Skeletal muscle satellite cell (primary cell): ENCODE results near the gene NAV1.
"Not testable (repeated sequence)": the region's sequence is repeated elsewhere in the genome, so short reads cannot be mapped to it uniquely, and the experiment has no call there.

Experiments
- H3K27me3 ChIP-seq: 2 replicates; pipeline ENCODE4 v1.7.0; 2013; ENCODE audit warnings: low read length; ENCODE audit not compliant: control insufficient read depth, insufficient read depth
- H3K36me3 ChIP-seq: 2 replicates; pipeline ENCODE4 v1.7.0; 2013; ENCODE audit warnings: mild to moderate bottlenecking, control low read depth, low read length; ENCODE audit not compliant: insufficient read depth
- H3K4me1 ChIP-seq: 2 replicates; pipeline ENCODE4 v1.7.0; 2013; ENCODE audit warnings: low read length; ENCODE audit not compliant: control insufficient read depth, insufficient read depth
- H3K4me2 ChIP-seq: 2 replicates; pipeline ENCODE4 v1.7.0; 2013; ENCODE audit warnings: mild to moderate bottlenecking, low read length
- H3K4me3 ChIP-seq: 2 replicates; pipeline ENCODE4 v1.7.0; 2013; ENCODE audit warnings: low read length
- H3K9ac ChIP-seq: 2 replicates; pipeline ENCODE4 v1.7.0; 2013; ENCODE audit warnings: mild to moderate bottlenecking, low read depth, low read length, moderate library complexity
- H3K9me3 ChIP-seq: replicated peaks from 2 replicates; pipeline ENCODE4 v1.7.0; 2013; ENCODE audit warnings: mild to moderate bottlenecking, control low read depth, low read length

NAV1 gene

DNA sequence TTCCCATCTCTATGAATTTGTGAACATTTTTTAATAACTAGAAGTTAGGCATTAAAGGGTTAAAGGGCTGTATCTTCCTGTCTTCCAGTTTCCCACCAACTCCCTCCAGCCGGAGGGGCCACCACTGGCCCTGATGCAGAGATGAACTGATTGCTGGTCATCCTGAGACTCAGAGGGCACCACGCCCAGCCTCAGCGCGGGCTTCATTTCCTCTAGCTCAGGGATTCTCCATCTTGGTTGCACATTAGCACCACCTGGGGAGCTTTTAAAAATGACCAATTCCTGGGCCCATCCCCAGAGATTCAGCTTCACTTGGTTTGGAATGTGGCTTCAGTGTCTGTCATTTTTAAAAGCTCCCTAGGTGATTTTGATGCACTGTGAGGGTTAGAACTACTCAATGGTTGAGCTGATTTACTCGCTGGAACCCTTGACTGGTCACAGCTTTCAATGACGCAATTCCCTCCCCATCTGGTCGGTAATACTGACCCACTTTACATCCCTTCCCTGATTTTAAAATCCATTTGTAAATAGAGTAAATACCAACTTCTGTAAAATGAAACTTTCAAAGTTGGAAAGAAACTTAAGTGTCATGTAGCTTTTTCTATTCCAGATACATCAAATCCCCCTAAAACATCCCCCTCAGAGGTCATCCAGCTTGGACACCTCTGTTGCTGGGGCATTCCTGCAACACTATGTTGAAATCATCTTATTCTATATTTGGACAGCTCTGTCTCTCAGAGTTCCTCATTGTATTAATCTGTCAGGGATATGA lies 5.1 kb downstream of the NAV1 start:
- peak overlapping the region; percentile 89 for H3K4me2 ChIP-seq
- H3K9me3 ChIP-seq, result no peaks in the 10 kb centered on the region
- peak overlapping the region; percentile 37 for H3K4me3 ChIP-seq
- peaks cover 52% of the 10 kb centered on the region for H3K4me1 ChIP-seq
- H3K9ac ChIP-seq, result peak overlapping the region; percentile 19
- H3K27me3 ChIP-seq, result no peaks in the 10 kb centered on the region
- no peaks in the 10 kb centered on the region for H3K36me3 ChIP-seq

DNA sequence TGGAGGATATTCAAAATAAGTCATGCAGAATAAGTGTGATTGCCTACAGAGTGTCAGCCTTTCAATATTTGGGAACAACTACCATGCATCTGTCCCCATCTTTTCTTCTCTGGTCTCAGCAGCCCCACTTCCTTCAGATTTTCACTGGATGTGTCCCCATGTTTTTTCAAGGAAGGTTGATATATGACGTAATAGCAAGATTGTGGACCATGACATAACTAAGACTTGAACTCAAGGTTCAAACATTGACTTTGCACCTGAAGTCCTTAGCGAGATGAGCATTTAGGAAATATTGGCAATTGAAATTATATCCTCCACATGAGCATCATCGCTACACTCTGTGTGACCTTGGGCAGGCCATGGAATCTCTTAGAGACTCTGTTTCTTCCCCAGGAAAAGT lies 5.8 kb downstream of the NAV1 start:
- no peak overlapping the region for H3K4me2 ChIP-seq
- no peaks in the 10 kb centered on the region for H3K9me3 ChIP-seq
- no peak overlapping the region for H3K4me3 ChIP-seq
- no peaks in the 10 kb centered on the region for H3K36me3 ChIP-seq
- no peak overlapping the region for H3K9ac ChIP-seq
- peaks cover 52% of the 10 kb centered on the region for H3K4me1 ChIP-seq
- H3K27me3 ChIP-seq, result no peaks in the 10 kb centered on the region

- no peaks in the 10 kb centered on the region for H3K27me3 ChIP-seq
- H3K4me3 ChIP-seq, result no peak overlapping the region
- H3K9me3 ChIP-seq, result no peaks in the 10 kb centered on the region
- no peaks in the 10 kb centered on the region for H3K36me3 ChIP-seq
- peaks cover 48% of the 10 kb centered on the region for H3K4me1 ChIP-seq
- H3K4me2 ChIP-seq, result peak overlapping the region; percentile 3
- H3K9ac ChIP-seq, result no peak overlapping the region
These were observed 7.0 kb downstream of the NAV1 start for GRCh38 chr1:201545851-201546492.

- H3K4me1 ChIP-seq, result peaks cover 47% of the 10 kb centered on the region
- H3K4me3 ChIP-seq, H3K36me3 ChIP-seq, H3K9ac ChIP-seq, H3K27me3 ChIP-seq, H3K9me3 ChIP-seq, H3K4me2 ChIP-seq: not testable (repeated sequence)
These were observed 10.6 kb downstream of the NAV1 start for GRCh38 chr1:201549522-201549921.

- Histone ChIP-seq H3K4me2 (no peak overlapping the region), H3K4me1 (peaks cover 50% of the 10 kb centered on the region), H3K9me3 (no peaks in the 10 kb centered on the region), H3K4me3 (no peak overlapping the region), H3K27me3 (no peaks in the 10 kb centered on the region), H3K36me3 (no peaks in the 10 kb centered on the region), H3K9ac (no peak overlapping the region)
These were observed 12.2 kb downstream of the NAV1 start for GRCh38 chr1:201551096-201551495.

DNA sequence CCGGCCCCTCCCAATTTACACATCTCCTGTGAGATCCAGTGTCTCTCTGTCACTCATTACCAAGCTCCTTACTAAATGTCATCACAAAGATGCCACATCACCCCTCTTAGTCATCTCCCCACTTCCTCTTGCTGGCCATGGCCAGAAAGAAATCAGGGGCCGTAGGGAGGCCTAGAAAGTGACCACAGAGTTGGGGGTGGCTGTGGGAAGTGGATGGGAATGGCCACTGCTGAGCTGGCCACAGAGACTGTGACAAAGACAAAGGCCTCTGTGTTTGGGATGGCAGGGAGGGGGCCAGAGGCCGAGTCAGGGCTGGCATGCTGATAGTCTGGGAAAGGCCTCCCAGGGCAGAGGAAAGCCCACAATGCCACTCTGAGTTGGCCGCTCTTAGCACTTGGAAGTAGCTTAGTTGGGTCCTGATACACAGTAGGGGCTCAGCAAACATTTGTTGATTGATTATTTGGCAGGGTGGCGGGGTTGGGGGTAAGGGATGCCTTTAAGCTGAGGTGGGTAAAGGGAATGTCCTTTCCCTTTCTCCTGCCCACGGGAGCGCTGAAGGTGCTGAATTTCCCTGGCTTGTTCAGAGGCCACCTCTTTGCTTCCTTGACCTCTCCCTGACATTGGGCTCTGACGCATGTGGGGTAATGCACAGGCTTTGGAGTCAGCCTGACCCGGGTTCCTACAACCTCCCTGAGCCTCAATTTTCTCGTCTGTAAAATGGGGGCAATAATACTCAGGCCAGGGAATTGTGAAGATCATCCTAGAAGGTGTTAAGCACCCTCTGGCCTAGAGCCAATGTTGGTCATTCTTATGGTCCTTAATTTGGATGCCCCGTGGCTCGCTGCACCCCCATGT lies 13.2 kb downstream of the NAV1 start:
- peak overlapping the region; percentile 64 for H3K9ac ChIP-seq
- H3K4me2 ChIP-seq, result peak overlapping the region; percentile 61
- no peaks in the 10 kb centered on the region for H3K36me3 ChIP-seq
- H3K4me1 ChIP-seq, result peaks cover 58% of the 10 kb centered on the region
- no peaks in the 10 kb centered on the region for H3K27me3 ChIP-seq
- no peaks in the 10 kb centered on the region for H3K9me3 ChIP-seq
- peak overlapping the region; percentile 31 for H3K4me3 ChIP-seq

- Histone ChIP-seq H3K4me2 (peak overlapping the region; percentile 34), H3K9me3 (no peaks in the 10 kb centered on the region), H3K27me3 (no peaks in the 10 kb centered on the region), H3K4me3 (no peak overlapping the region), H3K36me3 (no peaks in the 10 kb centered on the region), H3K9ac (peak overlapping the region; percentile 50), H3K4me1 (peaks cover 66% of the 10 kb centered on the region)
These were observed 14.0 kb downstream of the NAV1 start for GRCh38 chr1:201552941-201553351.

GRCh38 chr1:201553496-201554189 lies 14.7 kb downstream of the NAV1 start:
- Histone ChIP-seq H3K36me3 (no peaks in the 10 kb centered on the region), H3K27me3 (no peaks in the 10 kb centered on the region), H3K4me1 (peaks cover 66% of the 10 kb centered on the region), H3K4me2 (peak overlapping the region; percentile 34), H3K9me3 (no peaks in the 10 kb centered on the region), H3K4me3 (no peak overlapping the region), H3K9ac (peak overlapping the region; percentile 50)

DNA sequence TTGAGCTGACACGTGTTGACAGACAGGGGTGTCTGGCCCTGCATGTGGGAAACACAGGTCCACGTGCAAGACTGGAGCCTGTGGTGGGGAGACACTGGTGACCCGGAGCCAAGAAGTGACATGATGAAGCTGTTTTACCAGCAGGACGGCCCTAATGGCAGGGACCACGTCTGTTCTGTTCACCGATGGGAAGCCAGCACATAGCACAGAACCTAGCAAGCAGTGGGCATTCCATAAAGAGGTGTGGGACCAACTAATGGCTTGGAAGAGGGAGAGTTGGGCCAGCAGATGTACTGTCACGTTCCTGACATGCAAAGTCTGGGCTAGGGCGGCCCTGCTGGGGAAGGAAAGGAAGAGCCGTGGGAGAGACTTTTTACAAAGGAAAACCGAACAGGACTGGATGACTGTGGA lies 15.3 kb downstream of the NAV1 start:
- H3K9ac ChIP-seq, result peak overlapping the region; percentile 50
- H3K9me3 ChIP-seq, result no peaks in the 10 kb centered on the region
- H3K27me3 ChIP-seq, result no peaks in the 10 kb centered on the region
- no peak overlapping the region for H3K4me3 ChIP-seq
- peak overlapping the region; percentile 34 for H3K4me2 ChIP-seq
- H3K4me1 ChIP-seq, result peaks cover 66% of the 10 kb centered on the region
- H3K36me3 ChIP-seq, result no peaks in the 10 kb centered on the region

DNA sequence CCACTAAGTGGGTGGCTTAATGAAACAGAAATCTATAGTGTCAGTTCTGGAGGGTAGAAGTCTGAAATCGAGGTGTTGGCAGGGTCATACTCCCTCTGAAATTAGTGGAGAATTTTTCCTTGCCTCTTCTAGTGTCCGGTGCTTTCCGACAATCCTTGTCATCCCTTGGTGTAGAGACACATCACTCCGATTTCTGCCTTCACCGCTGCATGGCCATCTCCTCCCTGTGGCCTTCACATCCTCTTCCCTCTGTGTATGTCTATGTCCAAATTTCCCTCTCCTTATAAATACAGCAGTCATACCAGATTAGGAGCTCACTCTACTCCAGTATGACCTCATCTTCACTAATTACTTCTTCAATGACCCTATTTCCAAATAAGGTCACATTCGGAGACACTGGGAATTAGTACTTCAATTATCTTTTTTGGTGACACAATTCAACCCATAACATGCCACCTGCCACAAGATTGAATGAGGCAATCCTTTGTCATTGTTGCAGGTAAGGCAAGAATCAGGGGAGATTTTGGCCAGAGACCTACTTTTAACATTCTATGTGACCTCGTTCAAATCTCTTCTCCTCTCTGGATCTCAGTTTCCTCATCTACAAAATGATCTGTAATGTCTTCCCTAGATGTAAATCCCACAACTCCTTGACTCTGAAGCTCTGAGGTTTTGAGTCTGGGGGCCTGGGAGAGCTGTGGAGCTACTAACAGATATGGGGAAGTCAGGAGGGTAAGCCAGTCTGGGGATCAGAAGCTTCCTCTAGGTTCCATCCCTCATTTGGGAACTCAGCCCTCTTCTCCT lies 16.1 kb downstream of the NAV1 start:
- Histone ChIP-seq H3K4me3 (no peak overlapping the region), H3K4me2 (no peak overlapping the region), H3K9me3 (no peaks in the 10 kb centered on the region), H3K4me1 (peaks cover 73% of the 10 kb centered on the region), H3K36me3 (no peaks in the 10 kb centered on the region), H3K9ac (no peak overlapping the region), H3K27me3 (no peaks in the 10 kb centered on the region)
